GM23338 (cell line): ENCODE measurements around the gene S100Z.

Experiments used
- CREB1 ChIP-seq: fragments of 250-450 bp; sonication (Bioruptor Pico); IDR thresholded peaks from 2 replicates; pipeline ENCODE4 v1.5.0; 2020; ENCODE audit warnings: low read depth, mild to moderate bottlenecking, moderate library complexity
- CTCF ChIP-seq, 2 experiments: fragments of 200-600 bp in 1 of 2; sonication (generic) in 1 of 2; conservative IDR thresholded peaks; 2 replicates each; pipeline versions ENCODE4 v1.5.1 to v1.6.1; 2016 to 2017; ENCODE audit warnings: antibody characterized with exemption in 2 of 2, low read depth in 2 of 2, mild to moderate bottlenecking in 2 of 2, moderate library complexity in 1 of 2
- ETS1 ChIP-seq: IDR thresholded peaks from 2 replicates; pipeline ENCODE4 v1.6.1; 2016; ENCODE audit warnings: antibody characterized with exemption
- EZH2 ChIP-seq: fragments of 200-600 bp; sonication (generic); IDR thresholded peaks from one replicate; pipeline ENCODE4 v1.8.0; 2017; ENCODE audit warnings: antibody characterized with exemption, mild to moderate bottlenecking, low read depth; ENCODE audit not compliant: unreplicated experiment
- EZH2phosphoT487 ChIP-seq: fragments of 200-600 bp; sonication (generic); IDR thresholded peaks from one replicate; pipeline ENCODE4 v1.8.1; 2018; ENCODE audit warnings: antibody characterized with exemption; ENCODE audit not compliant: unreplicated experiment
- POLR2AphosphoS5 ChIP-seq: IDR thresholded peaks from 2 replicates; pipeline ENCODE4 v1.6.1; 2016; ENCODE audit warnings: antibody characterized with exemption, low read depth
- REST ChIP-seq: IDR thresholded peaks from one replicate; pipeline ENCODE4 v1.6.1; 2018; ENCODE audit warnings: antibody characterized with exemption; ENCODE audit not compliant: unreplicated experiment
- STAT1 ChIP-seq: IDR thresholded peaks from one replicate; pipeline ENCODE4 v1.6.1; 2016; ENCODE audit warnings: antibody characterized with exemption; ENCODE audit not compliant: unreplicated experiment
- ZNF331 ChIP-seq: fragments of 250-450 bp; sonication (Bioruptor Pico); IDR thresholded peaks from 2 replicates; pipeline ENCODE4 v1.5.0; 2020; ENCODE audit warnings: low read depth, mild to moderate bottlenecking, moderate library complexity

- TF ChIP-seq CTCF (conservative IDR thresholded peaks at IDR 0.05; ENCODE audit: low read depth in 2 of 2) (no peak), POLR2AphosphoS5 (no peak), EZH2phosphoT487 (no peak), EZH2 (no peak), ETS1 (no peak), REST (no peak), STAT1 (no peak), ZNF331 (CRISPR knock-in tag) (no peak), CREB1 (CRISPR knock-in tag) (no peak)
These were observed 4.8 kb downstream of the S100Z start for GRCh38 chr5:76854644-76855043.
